ENCODE measurements around the gene EXOC1L. TPM values are rescaled to one million over a fixed set of nuclear protein-coding genes. Genes with fewer than 3 reads are reported as not detected.

EXOC1L gene
- total RNA-seq, 1 experiment from 2014 or later = not detected

DNA sequence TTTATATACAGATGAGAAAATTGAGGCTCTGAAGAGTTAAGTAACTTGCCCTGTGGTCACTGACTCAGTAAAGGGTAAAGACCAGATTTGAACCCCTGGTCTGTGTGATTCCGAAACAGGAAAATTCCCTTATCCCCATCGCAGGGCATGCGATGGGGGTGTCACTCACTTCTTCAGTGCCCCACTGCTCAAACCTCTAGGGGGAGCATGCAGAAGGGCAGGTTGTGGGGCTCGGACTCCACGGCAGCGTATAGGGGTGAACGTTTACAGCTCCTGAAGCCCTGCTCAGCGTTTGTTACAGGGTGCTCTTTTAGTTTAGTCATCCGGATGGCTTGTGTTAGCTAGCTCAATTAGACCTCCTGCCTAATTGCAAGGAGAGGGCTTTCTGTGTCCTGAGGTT lies 30.1 kb downstream of the EXOC1L start:
- BruUV-seq (replicated peaks) = no TSS peak
- no peaks in the 10 kb centered on the region for H3K27me3 ChIP-seq (ENCODE audit: control insufficient read depth, insufficient read depth, low read length)
- DNase-seq (ENCODE audit: low read depth, low spot score) (no peak), ATAC-seq (no peak)
- intact Hi-C loops (cut with micrococcal nuclease; ENCODE audit: unreplicated experiment) = no loop called here
- no peak overlapping the region for H3K27ac ChIP-seq (ENCODE audit: low read length)
- H3K36me3 ChIP-seq (ENCODE audit: control insufficient read depth, insufficient read depth, low read length) = peaks cover 2% of the 10 kb centered on the region; the same call in 1 of the 2 replicates
- ChIA-PET POLR2A (interaction anchor here (0.6 kb wide), 1 partner anchor 497 kb away, joined by 4 read pairs; no protein-coding TSS in a partner anchor), CTCF (no interaction called here)
- peaks cover 4% of the 10 kb centered on the region for H3K4me1 ChIP-seq (ENCODE audit: control insufficient read depth, insufficient read depth, low read length)
- peaks cover 3% of the 10 kb centered on the region; the same call in 1 of the 2 replicates for H3K9me3 ChIP-seq (ENCODE audit: control insufficient read depth, insufficient read depth, low read depth, low read length)
- no peak overlapping the region for H3K4me3 ChIP-seq (ENCODE audit: low read depth in 2 of 2, low read length in 2 of 2)
- in situ Hi-C loops (cut with HindIII; ENCODE audit: low pct_unique_long_range_greater_than_20kb, low sequenced_read_pairs) = no loop called here
- TF ChIP-seq POLR2AphosphoS5 (IDR thresholded peaks at IDR 0.05; ENCODE audit: low read depth, low read length) (no peak), SIN3A (IDR thresholded peaks at IDR 0.05; ENCODE audit: borderline replicate concordance, insufficient read depth, low read depth, low read length) (no peak), TCF7L2 (IDR thresholded peaks at IDR 0.05; ENCODE audit: low read depth, low read length) (no peak)
- TF ChIP-seq, protein P1, sequence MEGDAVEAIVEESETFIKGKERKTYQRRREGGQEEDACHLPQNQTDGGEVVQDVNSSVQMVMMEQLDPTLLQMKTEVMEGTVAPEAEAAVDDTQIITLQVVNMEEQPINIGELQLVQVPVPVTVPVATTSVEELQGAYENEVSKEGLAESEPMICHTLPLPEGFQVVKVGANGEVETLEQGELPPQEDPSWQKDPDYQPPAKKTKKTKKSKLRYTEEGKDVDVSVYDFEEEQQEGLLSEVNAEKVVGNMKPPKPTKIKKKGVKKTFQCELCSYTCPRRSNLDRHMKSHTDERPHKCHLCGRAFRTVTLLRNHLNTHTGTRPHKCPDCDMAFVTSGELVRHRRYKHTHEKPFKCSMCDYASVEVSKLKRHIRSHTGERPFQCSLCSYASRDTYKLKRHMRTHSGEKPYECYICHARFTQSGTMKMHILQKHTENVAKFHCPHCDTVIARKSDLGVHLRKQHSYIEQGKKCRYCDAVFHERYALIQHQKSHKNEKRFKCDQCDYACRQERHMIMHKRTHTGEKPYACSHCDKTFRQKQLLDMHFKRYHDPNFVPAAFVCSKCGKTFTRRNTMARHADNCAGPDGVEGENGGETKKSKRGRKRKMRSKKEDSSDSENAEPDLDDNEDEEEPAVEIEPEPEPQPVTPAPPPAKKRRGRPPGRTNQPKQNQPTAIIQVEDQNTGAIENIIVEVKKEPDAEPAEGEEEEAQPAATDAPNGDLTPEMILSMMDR (IDR thresholded peaks at IDR 0.05) = no peak
- TF ChIP-seq, protein P2, sequence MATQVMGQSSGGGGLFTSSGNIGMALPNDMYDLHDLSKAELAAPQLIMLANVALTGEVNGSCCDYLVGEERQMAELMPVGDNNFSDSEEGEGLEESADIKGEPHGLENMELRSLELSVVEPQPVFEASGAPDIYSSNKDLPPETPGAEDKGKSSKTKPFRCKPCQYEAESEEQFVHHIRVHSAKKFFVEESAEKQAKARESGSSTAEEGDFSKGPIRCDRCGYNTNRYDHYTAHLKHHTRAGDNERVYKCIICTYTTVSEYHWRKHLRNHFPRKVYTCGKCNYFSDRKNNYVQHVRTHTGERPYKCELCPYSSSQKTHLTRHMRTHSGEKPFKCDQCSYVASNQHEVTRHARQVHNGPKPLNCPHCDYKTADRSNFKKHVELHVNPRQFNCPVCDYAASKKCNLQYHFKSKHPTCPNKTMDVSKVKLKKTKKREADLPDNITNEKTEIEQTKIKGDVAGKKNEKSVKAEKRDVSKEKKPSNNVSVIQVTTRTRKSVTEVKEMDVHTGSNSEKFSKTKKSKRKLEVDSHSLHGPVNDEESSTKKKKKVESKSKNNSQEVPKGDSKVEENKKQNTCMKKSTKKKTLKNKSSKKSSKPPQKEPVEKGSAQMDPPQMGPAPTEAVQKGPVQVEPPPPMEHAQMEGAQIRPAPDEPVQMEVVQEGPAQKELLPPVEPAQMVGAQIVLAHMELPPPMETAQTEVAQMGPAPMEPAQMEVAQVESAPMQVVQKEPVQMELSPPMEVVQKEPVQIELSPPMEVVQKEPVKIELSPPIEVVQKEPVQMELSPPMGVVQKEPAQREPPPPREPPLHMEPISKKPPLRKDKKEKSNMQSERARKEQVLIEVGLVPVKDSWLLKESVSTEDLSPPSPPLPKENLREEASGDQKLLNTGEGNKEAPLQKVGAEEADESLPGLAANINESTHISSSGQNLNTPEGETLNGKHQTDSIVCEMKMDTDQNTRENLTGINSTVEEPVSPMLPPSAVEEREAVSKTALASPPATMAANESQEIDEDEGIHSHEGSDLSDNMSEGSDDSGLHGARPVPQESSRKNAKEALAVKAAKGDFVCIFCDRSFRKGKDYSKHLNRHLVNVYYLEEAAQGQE (IDR thresholded peaks at IDR 0.05; ENCODE audit: insufficient read depth in 1 of 2, low read depth in 2 of 2, low read length in 1 of 2) = no peak

DNA sequence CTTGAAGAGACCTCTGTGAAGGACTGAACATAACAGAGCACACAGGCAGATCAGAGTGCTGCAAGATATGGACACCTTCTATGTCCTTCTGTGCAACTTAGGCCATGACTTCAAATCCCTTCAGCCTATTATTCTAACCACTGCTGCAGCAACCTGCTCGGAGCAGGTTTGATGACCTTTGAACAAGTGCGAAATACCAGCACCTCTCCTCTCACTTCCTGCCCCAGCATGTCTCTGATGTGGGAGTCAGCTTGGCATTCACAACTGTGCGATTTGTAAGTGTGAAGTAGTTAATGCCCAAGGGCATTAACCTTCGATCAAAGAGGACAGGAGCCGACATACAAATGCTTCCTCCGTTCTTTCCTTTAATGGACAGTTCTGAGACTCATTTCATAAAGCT lies 32.3 kb downstream of the EXOC1L start:
- ChIA-PET POLR2A (no interaction called here), CTCF (no interaction called here)
- TF ChIP-seq, protein P1 (IDR thresholded peaks at IDR 0.05) = no peak
- TF ChIP-seq TCF7L2 (IDR thresholded peaks at IDR 0.05; ENCODE audit: low read depth, low read length) (no peak), POLR2AphosphoS5 (IDR thresholded peaks at IDR 0.05; ENCODE audit: low read depth, low read length) (no peak), SIN3A (IDR thresholded peaks at IDR 0.05; ENCODE audit: borderline replicate concordance, insufficient read depth, low read depth, low read length) (no peak)
- TF ChIP-seq, protein P2 (IDR thresholded peaks at IDR 0.05; ENCODE audit: insufficient read depth in 1 of 2, low read depth in 2 of 2, low read length in 1 of 2) = no peak
- no peak overlapping the region for H3K4me3 ChIP-seq (ENCODE audit: low read depth in 2 of 2, low read length in 2 of 2)
- no peaks in the 10 kb centered on the region for H3K27me3 ChIP-seq (ENCODE audit: control insufficient read depth, insufficient read depth, low read length)
- no TSS peak for BruUV-seq (replicated peaks)
- peaks cover 3% of the 10 kb centered on the region; the same call in 1 of the 2 replicates for H3K9me3 ChIP-seq (ENCODE audit: control insufficient read depth, insufficient read depth, low read depth, low read length)
- intact Hi-C loops (cut with micrococcal nuclease; ENCODE audit: unreplicated experiment) = no loop called here
- H3K4me1 ChIP-seq (ENCODE audit: control insufficient read depth, insufficient read depth, low read length) = peaks cover 5% of the 10 kb centered on the region
- no peak overlapping the region for H3K27ac ChIP-seq (ENCODE audit: low read length)
- in situ Hi-C loops (cut with HindIII; ENCODE audit: low pct_unique_long_range_greater_than_20kb, low sequenced_read_pairs) = no loop called here
- peaks cover 2% of the 10 kb centered on the region; the same call in 1 of the 2 replicates for H3K36me3 ChIP-seq (ENCODE audit: control insufficient read depth, insufficient read depth, low read length)
- no peak for ATAC-seq
- no peak for DNase-seq (ENCODE audit: low read depth, low spot score)

Data from Panc1 (cell line).